ENCODE data around the gene PKD2.

PKD2 gene

DNA sequence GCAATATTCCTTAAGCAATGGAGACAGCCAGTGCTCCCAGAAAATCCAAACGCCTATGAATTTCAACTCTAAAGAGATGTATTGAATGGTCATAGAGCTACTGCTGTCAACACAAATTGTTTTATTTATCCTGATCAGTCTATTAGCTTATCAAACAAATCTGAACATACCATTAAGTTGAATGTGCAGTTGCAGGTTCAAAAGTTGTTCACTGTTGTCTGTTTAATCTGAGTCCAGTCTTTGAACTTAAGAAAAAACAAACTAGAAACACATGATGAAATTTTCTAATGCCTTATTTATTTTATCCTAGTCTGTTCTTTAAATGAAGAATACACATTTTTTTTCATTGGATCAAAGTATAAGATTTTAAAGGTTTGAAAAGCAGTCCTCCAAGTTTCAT is 73.2 kb downstream of the PKD2 start:
- DNase-seq (ENCODE audit: low read depth): no peak
- no peak overlapping the region for H3K4me3 ChIP-seq (ENCODE audit: low read depth, low read length)
- no peak for TF ChIP-seq CTCF (IDR thresholded peaks at IDR 0.05; ENCODE audit: low read depth, low read length, missing control alignments)

DNA sequence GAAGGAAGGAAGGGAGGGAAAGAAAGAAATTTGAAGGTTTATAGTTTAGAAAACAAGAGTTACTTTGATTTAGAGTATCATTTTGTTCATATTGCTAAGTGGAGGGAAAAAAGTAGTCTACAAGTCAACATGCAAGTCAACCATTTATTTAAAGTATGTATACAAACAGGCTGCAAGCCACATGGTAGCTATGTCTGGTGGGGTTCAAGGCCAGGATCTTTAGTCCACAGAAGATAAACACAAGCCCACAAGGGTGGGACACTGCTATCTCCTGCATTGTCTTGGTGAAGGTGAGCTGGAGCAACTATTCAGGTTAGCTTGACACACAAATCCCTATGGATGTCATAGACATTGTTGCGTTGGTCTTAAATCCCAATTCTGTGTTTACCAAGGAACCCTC is 79.6 kb downstream of the PKD2 start:
- no peak for TF ChIP-seq CTCF (IDR thresholded peaks at IDR 0.05; ENCODE audit: low read depth, low read length, missing control alignments)
- DNase-seq (ENCODE audit: low read depth): no peak
- H3K4me3 ChIP-seq (ENCODE audit: low read depth, low read length): no peak overlapping the region

DNA sequence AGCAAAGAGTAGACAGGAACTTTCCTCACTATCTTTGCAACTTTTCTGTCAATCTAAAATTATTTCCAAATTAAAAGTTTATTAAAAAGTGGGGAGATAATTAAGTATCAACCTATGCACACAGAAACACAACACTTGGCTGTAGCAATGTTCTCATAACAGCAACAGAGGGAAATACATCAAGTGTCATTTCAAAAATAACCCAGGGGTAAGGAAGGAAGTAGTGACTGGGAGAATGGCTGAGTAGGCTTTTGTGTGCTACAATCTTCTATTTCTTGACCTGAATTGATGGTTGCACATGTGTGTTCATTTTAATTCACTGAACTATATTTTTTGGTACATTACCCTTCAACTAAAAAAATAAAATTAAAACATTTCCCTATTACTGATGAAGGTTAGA is 83.5 kb downstream of the PKD2 start:
- no peak for DNase-seq (ENCODE audit: low read depth)
- no peak for TF ChIP-seq CTCF (IDR thresholded peaks at IDR 0.05; ENCODE audit: low read depth, low read length, missing control alignments)
- H3K4me3 ChIP-seq (ENCODE audit: low read depth, low read length): no peak overlapping the region

- DNase-seq (ENCODE audit: low read depth): no peak
- H3K4me3 ChIP-seq (ENCODE audit: low read depth, low read length): no peak overlapping the region
- no peak for TF ChIP-seq CTCF (IDR thresholded peaks at IDR 0.05; ENCODE audit: low read depth, low read length, missing control alignments)
Measured at GRCh38 chr4:88091378-88091777, 83.9 kb downstream of the PKD2 start.

- DNase-seq (ENCODE audit: low read depth): no peak
- no peak overlapping the region for H3K4me3 ChIP-seq (ENCODE audit: low read depth, low read length)
- TF ChIP-seq CTCF (IDR thresholded peaks at IDR 0.05; ENCODE audit: low read depth, low read length, missing control alignments): no peak
Measured at GRCh38 chr4:88093874-88094273, 86.4 kb downstream of the PKD2 start.

DNA sequence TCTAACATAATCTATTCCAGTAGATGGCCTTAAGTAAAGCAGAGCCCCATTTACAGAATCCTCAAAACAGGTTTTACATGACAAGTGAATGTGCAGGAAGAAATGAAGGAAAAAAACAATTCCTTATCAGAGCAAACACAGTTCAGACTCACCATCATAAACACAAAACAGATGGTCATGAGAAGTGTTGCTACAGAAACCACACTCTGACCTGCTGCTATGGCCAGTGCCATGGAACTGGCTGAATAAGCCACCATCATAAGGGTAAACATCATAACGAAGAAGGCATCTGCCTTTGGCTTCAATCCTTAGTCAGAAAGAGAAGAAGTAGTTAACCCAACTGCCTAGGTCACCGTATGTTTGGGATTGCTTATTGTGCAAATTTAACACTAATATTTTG is 89.9 kb downstream of the PKD2 start:
- no peak for DNase-seq (ENCODE audit: low read depth)
- no peak for TF ChIP-seq CTCF (IDR thresholded peaks at IDR 0.05; ENCODE audit: low read depth, low read length, missing control alignments)
- H3K4me3 ChIP-seq (ENCODE audit: low read depth, low read length): no peak overlapping the region

GRCh38 chr4:88097781-88098180 is 90.3 kb downstream of the PKD2 start:
- H3K4me3 ChIP-seq (ENCODE audit: low read depth, low read length): no peak overlapping the region
- no peak for DNase-seq (ENCODE audit: low read depth)
- TF ChIP-seq CTCF (IDR thresholded peaks at IDR 0.05; ENCODE audit: low read depth, low read length, missing control alignments): no peak
